MM.1S (cell line): ENCODE results near the gene ERCC6L2.

Source experiments
- CTCF ChIP-seq: fragments of 300-600 bp; sonication (generic); IDR thresholded peaks from 2 replicates; pipeline ENCODE4 v1.5.1; 2016; ENCODE audit warnings: antibody characterized with exemption, low read length, mixed read lengths
- EZH2 ChIP-seq: fragments of 300-600 bp; sonication (generic); optimal IDR thresholded peaks from 2 replicates; pipeline ENCODE3; 2017; ENCODE audit warnings: low read depth, mild to moderate bottlenecking, antibody characterized with exemption, low read length, mixed read lengths
- EZH2phosphoT487 ChIP-seq: fragments of 300-600 bp; sonication (generic); IDR thresholded peaks from 2 replicates; pipeline ENCODE4 v1.6.1; 2018; ENCODE audit warnings: antibody characterized with exemption, low read length

GRCh38 chr9:95981761-95982390 lies 106.4 kb downstream of the ERCC6L2 start:
- TF ChIP-seq EZH2phosphoT487 (no peak), EZH2 (no peak), CTCF (no peak)
